Chondrocyte (in vitro differentiated cells): ENCODE measurements around the gene LMO1. TPM values are rescaled to one million over a fixed set of nuclear protein-coding genes. Genes with fewer than 3 reads are reported as not detected.
A peak's percentile ranks its signal among the peaks of the same experiment; 100 is the strongest.

Experiments used
- DNase-seq: peaks from one replicate; pipeline ENCODE4 v3.0.0; 2021; ENCODE audit warnings: mixed read lengths, low spot score
- H3K27ac Mint-ChIP-seq: one replicate; pipeline ENCODE4 v1.8.0; 2021; ENCODE audit warnings: mild to moderate bottlenecking, moderate library complexity, mixed read lengths; ENCODE audit not compliant: unreplicated experiment
- H3K27me3 Mint-ChIP-seq: 2 replicates; pipeline ENCODE4 v1.8.0; 2021; ENCODE audit warnings: low read depth, mixed read lengths
- H3K36me3 Mint-ChIP-seq: 2 replicates; pipeline ENCODE4 v1.8.0; 2021; ENCODE audit warnings: low read depth, mixed read lengths
- H3K4me1 Mint-ChIP-seq: 2 replicates; pipeline ENCODE4 v1.8.0; 2021; ENCODE audit warnings: low read depth, mild to moderate bottlenecking, mixed read lengths
- H3K4me3 Mint-ChIP-seq: one replicate; pipeline ENCODE4 v1.8.0; 2021; ENCODE audit warnings: mild to moderate bottlenecking, moderate library complexity, mixed read lengths; ENCODE audit not compliant: unreplicated experiment
- H3K9me3 Mint-ChIP-seq: 2 replicates; pipeline ENCODE4 v1.8.0; 2021; ENCODE audit warnings: low read depth, mixed read lengths
- CTCF ChIP-seq: fragments of 200-600 bp; sonication (generic); IDR thresholded peaks from 2 replicates; pipeline ENCODE4 v1.5.0; 2021; ENCODE audit warnings: antibody characterized with exemption, mild to moderate bottlenecking, moderate library complexity
- total RNA-seq: library from RNA; stranded (reverse); gene quantifications from 3 replicates; pipeline ENCODE4 v1.2.1, GENCODE V29; 2021

Gene LMO1
- total RNA-seq, 1 donor from 2014 or later, result not detected

GRCh38 chr11:8283465-8284230 is 20.0 kb upstream of the LMO1 start:
- H3K4me3 Mint-ChIP-seq, result no peak overlapping the region
- TF ChIP-seq CTCF, result no peak
- peaks cover 3% of the 10 kb centered on the region for H3K27me3 Mint-ChIP-seq
- DNase-seq, result no peak
- no peak overlapping the region for H3K27ac Mint-ChIP-seq
- no peaks in the 10 kb centered on the region for H3K4me1 Mint-ChIP-seq
- H3K9me3 Mint-ChIP-seq, result no peaks in the 10 kb centered on the region
- H3K36me3 Mint-ChIP-seq, result no peaks in the 10 kb centered on the region

DNA sequence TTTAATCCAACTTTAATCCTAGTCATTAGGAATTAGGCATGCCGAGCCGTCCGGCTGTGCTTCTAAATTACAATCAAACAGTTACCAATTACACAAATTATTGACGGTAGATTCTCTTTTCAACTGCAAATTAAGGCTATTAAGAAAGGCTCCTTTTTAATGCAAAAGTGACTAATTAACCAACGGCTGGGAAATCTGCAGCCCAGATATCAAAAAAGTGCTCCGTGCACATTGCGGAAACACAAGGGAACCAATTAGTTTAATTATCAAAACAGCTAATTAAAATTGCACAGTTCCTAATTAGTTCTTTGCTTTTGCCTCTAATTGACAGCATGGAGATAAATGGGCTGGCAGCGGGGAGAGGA is 19.4 kb upstream of the LMO1 start:
- no peak overlapping the region for H3K27ac Mint-ChIP-seq
- DNase-seq, result no peak
- no peaks in the 10 kb centered on the region for H3K9me3 Mint-ChIP-seq
- H3K4me3 Mint-ChIP-seq, result no peak overlapping the region
- H3K4me1 Mint-ChIP-seq, result no peaks in the 10 kb centered on the region
- TF ChIP-seq CTCF, result no peak
- no peaks in the 10 kb centered on the region for H3K27me3 Mint-ChIP-seq
- H3K36me3 Mint-ChIP-seq, result no peaks in the 10 kb centered on the region

DNA sequence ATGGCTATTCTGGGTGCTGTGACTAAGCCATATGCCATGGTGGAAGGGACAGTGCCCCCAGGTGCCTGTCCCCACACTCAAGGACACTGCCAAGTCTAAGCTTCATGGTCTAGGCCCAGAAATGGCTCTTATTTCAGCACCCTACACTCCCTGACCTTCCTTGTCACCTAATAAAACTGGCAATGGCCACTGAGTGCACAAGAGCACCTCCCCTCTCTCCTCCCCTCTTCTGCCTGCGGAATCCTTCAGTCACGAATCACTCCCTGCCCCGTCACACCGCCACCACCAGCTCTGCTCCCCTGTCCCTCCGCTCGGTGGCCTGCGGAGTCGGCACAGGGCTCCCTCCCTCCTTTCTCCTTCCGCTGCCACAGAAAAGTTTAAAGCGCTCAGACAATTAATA is 19.0 kb upstream of the LMO1 start:
- no peaks in the 10 kb centered on the region for H3K4me1 Mint-ChIP-seq
- peaks cover 2% of the 10 kb centered on the region for H3K27me3 Mint-ChIP-seq
- no peak overlapping the region for H3K4me3 Mint-ChIP-seq
- TF ChIP-seq CTCF, result no peak
- no peak overlapping the region for H3K27ac Mint-ChIP-seq
- H3K36me3 Mint-ChIP-seq, result no peaks in the 10 kb centered on the region
- peak; percentile 62 for DNase-seq
- no peaks in the 10 kb centered on the region for H3K9me3 Mint-ChIP-seq

- Mint-ChIP-seq H3K36me3 (no peaks in the 10 kb centered on the region), H3K27ac (no peak overlapping the region), H3K4me3 (no peak overlapping the region), H3K27me3 (peaks cover 3% of the 10 kb centered on the region), H3K9me3 (no peaks in the 10 kb centered on the region), H3K4me1 (no peaks in the 10 kb centered on the region)
- peak; percentile 7 for DNase-seq
- no peak for TF ChIP-seq CTCF
These were observed 17.6 kb upstream of the LMO1 start for GRCh38 chr11:8281266-8281665.

GRCh38 chr11:8277691-8278090 is 14.0 kb upstream of the LMO1 start:
- Mint-ChIP-seq H3K27ac (no peak overlapping the region), H3K27me3 (peaks cover 17% of the 10 kb centered on the region), H3K36me3 (peaks cover 3% of the 10 kb centered on the region), H3K4me3 (no peak overlapping the region), H3K9me3 (peaks cover 5% of the 10 kb centered on the region), H3K4me1 (no peaks in the 10 kb centered on the region)
- TF ChIP-seq CTCF, result no peak
- no peak for DNase-seq
